ENCODE measurements around the gene PRDM12. TPM values are rescaled to one million over a fixed set of nuclear protein-coding genes. Genes with fewer than 3 reads are reported as not detected.

PRDM12 gene
- total and polyA plus RNA-seq, 2 of the 8 experiments (the other 6 are each of a cell fraction or from before 2014, with no cell fraction given) = 0.14 to 0.22 TPM

GRCh38 chr9:130703501-130703900, 39.1 kb downstream of the PRDM12 start (continued):
- TF ChIP-seq RXRA (IDR thresholded peaks at IDR 0.05; ENCODE audit: insufficient read depth, low read depth, low read length) = no peak
- no peak for TF ChIP-seq JUN (IDR thresholded peaks at IDR 0.05; ENCODE audit: low read depth, low read length)
- TF ChIP-seq POLR2AphosphoS5 (IDR thresholded peaks at IDR 0.05; ENCODE audit: low read depth, low read length) = no peak
- TF ChIP-seq SUZ12 (IDR thresholded peaks at IDR 0.05; ENCODE audit: low read length) = no peak
